Endothelial cell (in vitro differentiated cells): ENCODE results near the gene SUV39H1. TPM values are rescaled to one million over a fixed set of nuclear protein-coding genes. Genes with fewer than 3 reads are reported as not detected.

Experiments used
- DNase-seq: peaks from one replicate; pipeline ENCODE4 v3.0.0; 2021; ENCODE audit warnings: low spot score
- H3K27ac Mint-ChIP-seq: one replicate; pipeline ENCODE4 v1.8.0; 2021; ENCODE audit warnings: mixed read lengths, inconsistent platforms; ENCODE audit not compliant: unreplicated experiment
- H3K27me3 Mint-ChIP-seq: one replicate; pipeline ENCODE4 v1.8.0; 2021; ENCODE audit warnings: mild to moderate bottlenecking, moderate library complexity, mixed read lengths, inconsistent platforms; ENCODE audit not compliant: unreplicated experiment
- H3K36me3 Mint-ChIP-seq: one replicate; pipeline ENCODE4 v1.8.0; 2021; ENCODE audit warnings: mild to moderate bottlenecking, low read depth, mixed read lengths, inconsistent platforms; ENCODE audit not compliant: unreplicated experiment
- H3K4me1 Mint-ChIP-seq: one replicate; pipeline ENCODE4 v1.8.0; 2021; ENCODE audit warnings: mild to moderate bottlenecking, mixed read lengths, inconsistent platforms; ENCODE audit not compliant: unreplicated experiment
- H3K4me3 Mint-ChIP-seq: one replicate; pipeline ENCODE4 v1.8.0; 2021; ENCODE audit warnings: mild to moderate bottlenecking, mixed read lengths, inconsistent platforms; ENCODE audit not compliant: unreplicated experiment
- H3K9me3 Mint-ChIP-seq: one replicate; pipeline ENCODE4 v1.8.0; 2021; ENCODE audit warnings: mixed read lengths, inconsistent platforms; ENCODE audit not compliant: unreplicated experiment
- total RNA-seq: library from RNA; stranded (reverse); fragmentation: NEBNext Ultra II Directional; extraction: Animal tissue kit (Norgen Biotek cat#: 25700); gene quantifications from one replicate; pipeline ENCODE4 v1.2.1, GENCODE V29; 2021; ENCODE audit not compliant: unreplicated experiment
- TF ChIP-seq, protein P1 (sequence below): fragments of 200-600 bp; sonication (generic); IDR thresholded peaks from one replicate; pipeline ENCODE4 v1.5.0; 2021; ENCODE audit warnings: antibody characterized with exemption; ENCODE audit not compliant: unreplicated experiment

Gene SUV39H1
- total RNA-seq, 1 donor from 2014 or later: 6.8 TPM

GRCh38 chrX:48696909-48697727, 584 bp downstream of the SUV39H1 start:
- H3K4me1 Mint-ChIP-seq: peaks cover 15% of the 10 kb centered on the region
- H3K36me3 Mint-ChIP-seq: peaks cover 4% of the 10 kb centered on the region
- peaks cover 6% of the 10 kb centered on the region for H3K27me3 Mint-ChIP-seq
- H3K27ac Mint-ChIP-seq: no peak overlapping the region
- H3K9me3 Mint-ChIP-seq: no peaks in the 10 kb centered on the region
- H3K4me3 Mint-ChIP-seq: peak overlapping the region; percentile 93
- peak; percentile 27 for DNase-seq
- TF ChIP-seq, protein P1, sequence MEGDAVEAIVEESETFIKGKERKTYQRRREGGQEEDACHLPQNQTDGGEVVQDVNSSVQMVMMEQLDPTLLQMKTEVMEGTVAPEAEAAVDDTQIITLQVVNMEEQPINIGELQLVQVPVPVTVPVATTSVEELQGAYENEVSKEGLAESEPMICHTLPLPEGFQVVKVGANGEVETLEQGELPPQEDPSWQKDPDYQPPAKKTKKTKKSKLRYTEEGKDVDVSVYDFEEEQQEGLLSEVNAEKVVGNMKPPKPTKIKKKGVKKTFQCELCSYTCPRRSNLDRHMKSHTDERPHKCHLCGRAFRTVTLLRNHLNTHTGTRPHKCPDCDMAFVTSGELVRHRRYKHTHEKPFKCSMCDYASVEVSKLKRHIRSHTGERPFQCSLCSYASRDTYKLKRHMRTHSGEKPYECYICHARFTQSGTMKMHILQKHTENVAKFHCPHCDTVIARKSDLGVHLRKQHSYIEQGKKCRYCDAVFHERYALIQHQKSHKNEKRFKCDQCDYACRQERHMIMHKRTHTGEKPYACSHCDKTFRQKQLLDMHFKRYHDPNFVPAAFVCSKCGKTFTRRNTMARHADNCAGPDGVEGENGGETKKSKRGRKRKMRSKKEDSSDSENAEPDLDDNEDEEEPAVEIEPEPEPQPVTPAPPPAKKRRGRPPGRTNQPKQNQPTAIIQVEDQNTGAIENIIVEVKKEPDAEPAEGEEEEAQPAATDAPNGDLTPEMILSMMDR: no peak

DNA sequence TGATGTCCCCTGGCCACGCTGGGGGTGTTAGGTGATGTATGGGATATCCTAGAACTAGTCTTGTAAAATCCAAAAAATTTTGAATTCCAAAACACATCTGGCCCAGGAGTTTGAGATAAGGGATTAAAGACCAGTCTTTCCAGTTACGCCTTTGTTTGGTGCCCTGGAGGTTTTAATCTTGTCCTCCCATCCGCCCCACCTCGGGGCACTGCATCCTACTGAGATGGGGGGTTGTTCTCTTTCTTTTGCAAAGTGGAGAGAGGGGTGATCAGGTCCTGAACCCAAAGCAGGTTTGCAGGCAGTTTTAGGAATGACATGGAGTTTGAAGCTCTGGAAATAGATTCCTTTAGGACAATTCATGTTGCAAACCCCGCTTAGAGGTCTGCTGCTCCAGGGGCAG, 1.8 kb downstream of the SUV39H1 start:
- TF ChIP-seq, protein P1: no peak
- Mint-ChIP-seq H3K4me1 (peaks cover 15% of the 10 kb centered on the region), H3K9me3 (no peaks in the 10 kb centered on the region), H3K27me3 (peaks cover 6% of the 10 kb centered on the region), H3K27ac (no peak overlapping the region), H3K4me3 (no peak overlapping the region), H3K36me3 (peaks cover 4% of the 10 kb centered on the region)
- no peak for DNase-seq

GRCh38 chrX:48700246-48700645, 3.7 kb downstream of the SUV39H1 start:
- no peak for DNase-seq
- TF ChIP-seq, protein P1: no peak
- H3K4me1 Mint-ChIP-seq: peaks cover 15% of the 10 kb centered on the region
- no peaks in the 10 kb centered on the region for H3K9me3 Mint-ChIP-seq
- no peak overlapping the region for H3K27ac Mint-ChIP-seq
- H3K27me3 Mint-ChIP-seq: peaks cover 6% of the 10 kb centered on the region
- peaks cover 8% of the 10 kb centered on the region for H3K36me3 Mint-ChIP-seq
- H3K4me3 Mint-ChIP-seq: no peak overlapping the region

- H3K27ac Mint-ChIP-seq: no peak overlapping the region
- DNase-seq: no peak
- H3K27me3 Mint-ChIP-seq: peaks cover 1% of the 10 kb centered on the region
- TF ChIP-seq, protein P1: no peak
- peaks cover 4% of the 10 kb centered on the region for H3K36me3 Mint-ChIP-seq
- no peaks in the 10 kb centered on the region for H3K9me3 Mint-ChIP-seq
- no peak overlapping the region for H3K4me3 Mint-ChIP-seq
- H3K4me1 Mint-ChIP-seq: peaks cover 7% of the 10 kb centered on the region
Observed at GRCh38 chrX:48700951-48701653, 4.6 kb downstream of the SUV39H1 start.

DNA sequence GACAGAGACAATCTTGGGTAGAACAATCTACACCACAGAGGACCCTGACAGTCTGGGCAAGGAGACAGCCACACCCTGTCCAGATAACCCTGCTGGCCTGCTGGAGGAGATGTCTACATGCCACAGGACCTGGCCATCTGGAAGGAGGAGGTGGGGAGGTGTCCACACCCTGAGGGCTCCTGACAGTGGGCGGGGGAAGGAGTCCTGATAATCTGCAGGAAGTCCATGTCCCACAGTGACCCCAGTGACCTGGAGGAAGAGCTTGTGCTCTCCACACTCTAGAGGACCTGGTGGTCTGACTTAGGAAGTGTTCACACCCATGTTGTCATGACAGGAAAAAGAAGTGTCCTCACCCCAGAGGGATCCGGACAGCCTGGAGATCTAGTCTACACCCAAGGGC, 5.5 kb downstream of the SUV39H1 start:
- TF ChIP-seq, protein P1: no peak
- H3K4me3 Mint-ChIP-seq: no peak overlapping the region
- DNase-seq: no peak
- H3K4me1 Mint-ChIP-seq: peaks cover 7% of the 10 kb centered on the region
- H3K9me3 Mint-ChIP-seq: no peaks in the 10 kb centered on the region
- no peak overlapping the region for H3K27ac Mint-ChIP-seq
- peaks cover 4% of the 10 kb centered on the region for H3K36me3 Mint-ChIP-seq
- H3K27me3 Mint-ChIP-seq: peaks cover 1% of the 10 kb centered on the region
